PC-3 (cell line): Measurements from ENCODE around the gene STK33. TPM values are rescaled to one million over a fixed set of nuclear protein-coding genes. Genes with fewer than 3 reads are reported as not detected.

Source experiments
- ATAC-seq: fragments of 200-7000 bp; cut with Tn5 transposase; 2 replicates; pipeline ENCODE4 v1.9.1; 2020; ENCODE audit warnings: mild to moderate bottlenecking, moderate library complexity
- BruUV-seq: library from RNA; stranded (reverse); fragments of 400-500 nt; replicated peaks from 2 replicates; lab custom pipeline; 2021; lab: Mats Ljungman, UMichigan
- CTCF ChIA-PET: fragments of 300-600 bp; sonication (Branson Sonifier 250); formaldehyde crosslinking; loops from one replicate; lab custom pipeline; 2022; ENCODE audit warnings: antibody characterized with exemption; lab: Charles Lee
- POLR2A ChIA-PET: fragments of 300-600 bp; sonication (Branson Sonifier 250); formaldehyde crosslinking; loops from one replicate; lab custom pipeline; 2022; ENCODE audit warnings: antibody characterized with exemption; ENCODE audit not compliant: unreplicated experiment; lab: Charles Lee
- DNase-seq: peaks from one replicate; pipeline ENCODE4 v3.0.0-alpha.2; 2015
- H2AFZ ChIP-seq: fragments of 300-600 bp; sonication (generic); 2 replicates; pipeline ENCODE4 v1.6.0; 2016; ENCODE audit warnings: antibody characterized with exemption, low read length
- H3F3A ChIP-seq: fragments of 300-600 bp; sonication (generic); one replicate; pipeline ENCODE4 v1.6.0; 2017; ENCODE audit warnings: antibody characterized with exemption, low read length, control low read depth, mild to moderate bottlenecking; ENCODE audit not compliant: unreplicated experiment
- H3K27ac ChIP-seq: fragments of 300-600 bp; sonication (generic); 2 replicates; pipeline ENCODE4 v1.5.1; 2016; ENCODE audit warnings: mild to moderate bottlenecking, low read length
- H3K27me3 ChIP-seq: fragments of 300-600 bp; sonication (generic); 2 replicates; pipeline ENCODE4 v1.6.1; 2016; ENCODE audit warnings: low read length, mixed read lengths
- H3K36me3 ChIP-seq: fragments of 300-600 bp; sonication (generic); 2 replicates; pipeline ENCODE4 v1.6.1; 2016; ENCODE audit warnings: low read depth, mixed run types, low read length, mixed read lengths
- H3K4me1 ChIP-seq: fragments of 300-600 bp; sonication (generic); 2 replicates; pipeline ENCODE4 v1.5.1; 2016; ENCODE audit warnings: low read length; ENCODE audit not compliant: insufficient read depth
- H3K4me2 ChIP-seq: fragments of 300-600 bp; sonication (generic); 2 replicates; pipeline ENCODE4 v1.6.0; 2016; ENCODE audit warnings: low read length
- H3K4me3 ChIP-seq: fragments of 300-600 bp; sonication (generic); 2 replicates; pipeline ENCODE4 v1.5.1; 2016; ENCODE audit warnings: mild to moderate bottlenecking, low read length, mixed read lengths
- H3K79me2 ChIP-seq: fragments of 300-600 bp; sonication (generic); 2 replicates; pipeline ENCODE4 v1.6.1; 2017; ENCODE audit warnings: low read length, mixed read lengths
- H3K9ac ChIP-seq: fragments of 300-600 bp; sonication (generic); 2 replicates; pipeline ENCODE4 v1.6.0; 2016; ENCODE audit warnings: mild to moderate bottlenecking, low read length
- H3K9me2 ChIP-seq: fragments of 300-600 bp; sonication (generic); replicated peaks from 2 replicates; pipeline ENCODE4 v1.6.1; 2016; ENCODE audit warnings: mixed run types, low read length, mixed read lengths
- H3K9me3 ChIP-seq: fragments of 300-600 bp; sonication (generic); 2 replicates; pipeline ENCODE4 v1.6.1; 2016; ENCODE audit warnings: low read length, mixed read lengths
- H4K20me1 ChIP-seq: fragments of 300-600 bp; sonication (generic); 2 replicates; pipeline ENCODE4 v1.6.1; 2016; ENCODE audit warnings: low read length, mixed read lengths
- EZH2 ChIP-seq: fragments of 300-600 bp; sonication (generic); IDR thresholded peaks from one replicate; pipeline ENCODE4 v1.6.1; 2017; ENCODE audit warnings: antibody characterized with exemption, mild to moderate bottlenecking, low read length; ENCODE audit not compliant: unreplicated experiment
- EZH2phosphoT487 ChIP-seq: fragments of 300-600 bp; sonication (generic); IDR thresholded peaks from 2 replicates; pipeline ENCODE4 v1.6.1; 2018; ENCODE audit warnings: mild to moderate bottlenecking, antibody characterized with exemption, low read length, borderline replicate concordance
- intact Hi-C: fragments of 100-400 bp; cut with micrococcal nuclease; formaldehyde crosslinking; loops from 2 replicates; pipeline ENCODE4 v1.9.0; 2023
- total RNA-seq: library from RNA; depleted of rRNA; stranded (reverse); fragments of >200 nt; gene quantifications from 2 replicates; pipeline ENCODE4 v1.2.3, GENCODE V29; 2014
- TF ChIP-seq, protein P1 (sequence below): fragments of 300-600 bp; sonication (generic); conservative IDR thresholded peaks from 2 replicates; pipeline ENCODE4 v1.5.1; 2017; ENCODE audit warnings: antibody characterized with exemption, low read depth, mild to moderate bottlenecking, low read length

The STK33 gene
- total RNA-seq, 1 experiment from 2014 or later, result not detected

DNA sequence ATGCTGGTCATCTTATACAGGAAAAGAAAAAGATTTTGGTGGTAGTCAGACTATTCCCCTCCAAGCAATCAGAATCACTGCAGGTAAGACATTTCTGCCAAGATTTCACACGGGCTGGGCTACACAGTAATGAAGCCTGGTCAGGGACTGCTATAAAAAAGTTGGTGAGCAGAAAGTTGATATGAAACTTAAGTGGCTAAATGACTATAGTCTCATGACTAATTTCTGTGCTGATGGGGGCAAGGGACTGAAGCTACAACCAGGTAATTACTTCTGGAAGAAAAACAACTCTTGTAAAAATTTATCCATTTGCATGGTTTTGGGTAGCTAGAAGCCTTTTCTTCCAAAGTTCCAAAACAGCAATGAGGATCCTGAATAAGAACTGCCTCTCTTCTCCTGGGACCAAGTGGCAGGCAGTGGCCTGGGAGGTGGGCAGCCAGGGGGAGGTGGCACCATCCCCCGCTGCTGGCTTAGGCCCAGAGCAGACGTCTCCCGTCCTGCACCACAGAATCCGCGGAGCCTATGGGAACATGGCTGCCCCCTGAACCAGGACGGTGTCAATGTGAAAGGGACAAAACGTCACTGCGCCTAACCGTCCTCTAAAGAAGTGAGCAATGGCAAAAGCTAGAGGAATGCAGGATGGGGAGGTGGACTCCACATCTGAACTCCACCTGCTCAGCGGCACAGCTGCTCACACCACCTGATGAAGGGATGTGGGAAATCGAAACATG lies 207.7 kb downstream of the STK33 start:
- no peaks in the 10 kb centered on the region for H3K4me1 ChIP-seq
- DNase-seq, result no peak
- H3K79me2 ChIP-seq, result no peaks in the 10 kb centered on the region
- intact Hi-C loops, result no loop called here
- POLR2A ChIA-PET, result no interaction called here
- H3K9ac ChIP-seq, result no peak overlapping the region
- CTCF ChIA-PET, result no interaction called here
- H3K27me3 ChIP-seq, result peaks cover 49% of the 10 kb centered on the region
- no peak overlapping the region for H2AFZ ChIP-seq
- H3K9me2 ChIP-seq, result no peaks in the 10 kb centered on the region
- no peaks in the 10 kb centered on the region for H3F3A ChIP-seq
- no peak overlapping the region for H3K4me3 ChIP-seq
- no peaks in the 10 kb centered on the region for H4K20me1 ChIP-seq
- BruUV-seq, result no TSS peak
- TF ChIP-seq, protein P1, sequence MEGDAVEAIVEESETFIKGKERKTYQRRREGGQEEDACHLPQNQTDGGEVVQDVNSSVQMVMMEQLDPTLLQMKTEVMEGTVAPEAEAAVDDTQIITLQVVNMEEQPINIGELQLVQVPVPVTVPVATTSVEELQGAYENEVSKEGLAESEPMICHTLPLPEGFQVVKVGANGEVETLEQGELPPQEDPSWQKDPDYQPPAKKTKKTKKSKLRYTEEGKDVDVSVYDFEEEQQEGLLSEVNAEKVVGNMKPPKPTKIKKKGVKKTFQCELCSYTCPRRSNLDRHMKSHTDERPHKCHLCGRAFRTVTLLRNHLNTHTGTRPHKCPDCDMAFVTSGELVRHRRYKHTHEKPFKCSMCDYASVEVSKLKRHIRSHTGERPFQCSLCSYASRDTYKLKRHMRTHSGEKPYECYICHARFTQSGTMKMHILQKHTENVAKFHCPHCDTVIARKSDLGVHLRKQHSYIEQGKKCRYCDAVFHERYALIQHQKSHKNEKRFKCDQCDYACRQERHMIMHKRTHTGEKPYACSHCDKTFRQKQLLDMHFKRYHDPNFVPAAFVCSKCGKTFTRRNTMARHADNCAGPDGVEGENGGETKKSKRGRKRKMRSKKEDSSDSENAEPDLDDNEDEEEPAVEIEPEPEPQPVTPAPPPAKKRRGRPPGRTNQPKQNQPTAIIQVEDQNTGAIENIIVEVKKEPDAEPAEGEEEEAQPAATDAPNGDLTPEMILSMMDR, result no peak
- TF ChIP-seq EZH2, result no peak
- TF ChIP-seq EZH2phosphoT487, result no peak
- no peaks in the 10 kb centered on the region for H3K9me3 ChIP-seq
- no peaks in the 10 kb centered on the region for H3K36me3 ChIP-seq
- H3K4me2 ChIP-seq, result no peak overlapping the region
- no peak for ATAC-seq
- no peak overlapping the region for H3K27ac ChIP-seq

DNA sequence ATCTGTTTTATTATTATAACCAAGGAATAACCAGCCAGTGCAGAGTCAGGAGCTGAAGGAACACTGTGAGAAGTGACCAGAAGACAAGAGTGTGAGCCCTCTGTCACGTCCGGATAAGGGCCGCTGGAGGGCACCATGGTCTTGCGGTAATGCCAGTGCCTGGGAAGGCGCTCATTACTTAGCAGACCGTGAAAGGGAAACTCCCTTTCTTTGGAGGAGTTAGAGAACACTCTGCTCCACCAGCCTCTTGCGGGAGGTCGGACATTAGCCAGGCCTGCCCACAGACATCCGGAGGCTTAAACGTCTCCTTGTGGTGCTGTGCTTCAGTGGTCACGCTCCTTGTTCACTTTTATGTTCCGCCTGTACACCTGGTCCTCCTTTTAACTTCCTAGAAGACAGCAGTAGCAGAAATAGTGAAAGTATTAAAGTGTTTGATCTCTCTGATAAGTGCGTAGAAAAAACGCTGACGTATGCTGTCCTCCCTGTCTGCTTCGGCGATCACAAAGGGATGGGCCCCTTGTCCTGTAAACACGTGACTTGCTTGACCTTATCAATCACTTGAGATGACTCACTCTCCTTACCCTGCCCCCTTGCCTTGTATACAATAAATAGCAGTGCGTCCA lies 209.7 kb downstream of the STK33 start:
- ChIA-PET POLR2A (no interaction called here), CTCF (no interaction called here)
- Histone ChIP-seq H3K9me3 (no peaks in the 10 kb centered on the region), H3K4me3 (no peak overlapping the region), H2AFZ (no peak overlapping the region), H3K9me2 (no peaks in the 10 kb centered on the region), H4K20me1 (no peaks in the 10 kb centered on the region), H3K4me2 (no peak overlapping the region), H3K36me3 (no peaks in the 10 kb centered on the region), H3K4me1 (no peaks in the 10 kb centered on the region), H3K27me3 (peaks cover 46% of the 10 kb centered on the region), H3K27ac (no peak overlapping the region), H3F3A (no peaks in the 10 kb centered on the region), H3K79me2 (no peaks in the 10 kb centered on the region), H3K9ac (no peak overlapping the region)
- DNase-seq (peak; percentile 23), ATAC-seq (no peak; the same call in 1 of the 2 replicates)
- TF ChIP-seq, protein P1, result peak; percentile 26; the same call in 1 of the 2 replicates
- TF ChIP-seq EZH2phosphoT487, result no peak
- intact Hi-C loops, result no loop called here
- no TSS peak for BruUV-seq

DNA sequence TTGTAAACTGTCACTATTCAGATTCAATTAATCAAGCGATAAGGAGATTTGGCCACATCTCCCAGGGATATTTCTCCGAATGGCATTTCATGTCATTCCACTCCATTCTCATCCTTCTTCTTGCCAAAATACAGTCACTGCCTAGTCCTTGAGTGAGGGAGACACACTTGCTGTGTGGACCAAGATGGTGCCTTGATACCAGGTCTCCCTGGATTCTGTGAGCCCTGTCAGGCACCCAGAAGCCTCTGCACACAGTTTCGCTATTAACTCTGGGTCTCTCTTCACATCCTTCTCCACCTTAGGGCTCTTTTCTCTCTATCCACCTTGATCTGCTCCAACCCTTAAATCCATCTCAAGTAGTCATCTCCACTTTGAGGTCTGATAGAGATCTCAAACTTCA lies 210.4 kb downstream of the STK33 start:
- no TSS peak for BruUV-seq
- TF ChIP-seq EZH2, result no peak
- TF ChIP-seq, protein P1, result no peak
- no peak for TF ChIP-seq EZH2phosphoT487
- DNase-seq (no peak), ATAC-seq (no peak)
- no peaks in the 10 kb centered on the region for H3K36me3 ChIP-seq
- no peaks in the 10 kb centered on the region for H4K20me1 ChIP-seq
- no peaks in the 10 kb centered on the region for H3K9me2 ChIP-seq
- no peaks in the 10 kb centered on the region for H3K79me2 ChIP-seq
- H3K27me3 ChIP-seq, result peaks cover 46% of the 10 kb centered on the region
- POLR2A ChIA-PET, result no interaction called here
- no peak overlapping the region for H2AFZ ChIP-seq
- H3F3A ChIP-seq, result no peaks in the 10 kb centered on the region
- no peaks in the 10 kb centered on the region for H3K9me3 ChIP-seq
- no peak overlapping the region for H3K4me3 ChIP-seq
- no peak overlapping the region for H3K4me2 ChIP-seq
- H3K4me1 ChIP-seq, result no peaks in the 10 kb centered on the region
- no peak overlapping the region for H3K9ac ChIP-seq
- intact Hi-C loops, result no loop called here
- CTCF ChIA-PET, result no interaction called here
- H3K27ac ChIP-seq, result no peak overlapping the region
